CMK (cell line): ENCODE results near the gene OR51B4.
"Not testable (repeated sequence)": the region's sequence is repeated elsewhere in the genome, so short reads cannot be mapped to it uniquely, and the experiment has no call there.

ENCODE experiments used
- DNase-seq: peaks from one replicate; pipeline ENCODE4 v3.0.0-alpha.2; 2010; ENCODE audit warnings: low read depth

OR51B4 gene

GRCh38 chr11:5272395-5273017 is 29.2 kb downstream of the OR51B4 start:
- DNase-seq, result no peak

GRCh38 chr11:5269715-5270147 is 32.0 kb downstream of the OR51B4 start, which contains the start of gene HBE1:
HBE1 (minus strand) TSS chr11:5269945; CDS start chr11:5269890, 55 bp downstream.
- DNase-seq, result no peak

- no peak for DNase-seq
These were observed 34.6 kb downstream of the OR51B4 start for GRCh38 chr11:5267033-5267563.

GRCh38 chr11:5266609-5267008 is 35.1 kb downstream of the OR51B4 start:
- no peak for DNase-seq

GRCh38 chr11:5265832-5266231 is 35.9 kb downstream of the OR51B4 start:
- DNase-seq, result no peak

GRCh38 chr11:5258543-5259262 is 43.0 kb downstream of the OR51B4 start:
- no peak for DNase-seq

- no peak for DNase-seq
These were observed 44.5 kb downstream of the OR51B4 start for GRCh38 chr11:5257296-5257695.

- not testable (repeated sequence) for DNase-seq
These were observed 46.9 kb downstream of the OR51B4 start, which contains the start of gene HBG2 for GRCh38 chr11:5254646-5255413. HBG2 (minus strand) TSS chr11:5254781; CDS start chr11:5254728, 53 bp downstream.

- not testable (repeated sequence) for DNase-seq
These were observed 47.7 kb downstream of the OR51B4 start for GRCh38 chr11:5254023-5254422.

- DNase-seq, result not testable (repeated sequence)
These were observed 48.3 kb downstream of the OR51B4 start for GRCh38 chr11:5253440-5253839.

GRCh38 chr11:5252919-5253265 is 48.9 kb downstream of the OR51B4 start:
- DNase-seq, result no peak

- DNase-seq, result no peak
These were observed 49.4 kb downstream of the OR51B4 start for GRCh38 chr11:5252192-5252918.

- DNase-seq, result no peak
These were observed 50.0 kb downstream of the OR51B4 start for GRCh38 chr11:5251746-5252145.
